Occipital lobe (tissue), 2 donors: ENCODE results near the gene OR1F1. TPM values are rescaled to one million over a fixed set of nuclear protein-coding genes. Genes with fewer than 3 reads are reported as not detected.
"Not testable (repeated sequence)": the region's sequence is repeated elsewhere in the genome, so short reads cannot be mapped to it uniquely, and the experiment has no call there.

Experiments used
- DNase-seq: peaks from one replicate; lab custom pipeline; 2025; lab: John Stamatoyannopoulos, UW
- total RNA-seq: library from RNA; depleted of rRNA; stranded (reverse); fragments of >200 nt; gene quantifications from one replicate; pipeline ENCODE4 v1.2.3, GENCODE V29; 2014

The OR1F1 gene
- total RNA-seq, 1 donor from 2014 or later = 0.78 TPM

- DNase-seq = peak; percentile 89
Measured at GRCh38 chr16:3150346-3151218, 37.4 kb upstream of the OR1F1 start.

GRCh38 chr16:3152027-3152276 lies 36.1 kb upstream of the OR1F1 start:
- DNase-seq = no peak

GRCh38 chr16:3152277-3152990 lies 35.6 kb upstream of the OR1F1 start:
- peak; percentile 83 for DNase-seq

- no peak for DNase-seq
Measured at GRCh38 chr16:3152991-3153368, 35.0 kb upstream of the OR1F1 start.

GRCh38 chr16:3155181-3155580 lies 32.8 kb upstream of the OR1F1 start:
- DNase-seq = no peak

GRCh38 chr16:3155972-3156371 lies 32.0 kb upstream of the OR1F1 start:
- no peak for DNase-seq

GRCh38 chr16:3157229-3158025 lies 30.6 kb upstream of the OR1F1 start:
- no peak for DNase-seq

- DNase-seq = no peak
Measured at GRCh38 chr16:3158026-3158509, 29.9 kb upstream of the OR1F1 start.

GRCh38 chr16:3158510-3159314 lies 29.3 kb upstream of the OR1F1 start:
- DNase-seq = no peak

- no peak for DNase-seq
Measured at GRCh38 chr16:3161235-3162018, 26.6 kb upstream of the OR1F1 start.

GRCh38 chr16:3164121-3164991 lies 23.6 kb upstream of the OR1F1 start:
- DNase-seq = no peak

- DNase-seq = no peak
Measured at GRCh38 chr16:3165111-3165822, 22.7 kb upstream of the OR1F1 start.

GRCh38 chr16:3166505-3166886 lies 21.5 kb upstream of the OR1F1 start:
- DNase-seq = no peak

- not testable (repeated sequence) for DNase-seq
Measured at GRCh38 chr16:3168729-3169128, 19.3 kb upstream of the OR1F1 start.

GRCh38 chr16:3170440-3171180 lies 17.4 kb upstream of the OR1F1 start:
- no peak for DNase-seq

- no peak for DNase-seq
Measured at GRCh38 chr16:3171181-3171854, 16.7 kb upstream of the OR1F1 start.

- no peak for DNase-seq
Measured at GRCh38 chr16:3171855-3172593, 16.0 kb upstream of the OR1F1 start.
